ENCODE results near the gene SYTL3.

The SYTL3 gene

DNA sequence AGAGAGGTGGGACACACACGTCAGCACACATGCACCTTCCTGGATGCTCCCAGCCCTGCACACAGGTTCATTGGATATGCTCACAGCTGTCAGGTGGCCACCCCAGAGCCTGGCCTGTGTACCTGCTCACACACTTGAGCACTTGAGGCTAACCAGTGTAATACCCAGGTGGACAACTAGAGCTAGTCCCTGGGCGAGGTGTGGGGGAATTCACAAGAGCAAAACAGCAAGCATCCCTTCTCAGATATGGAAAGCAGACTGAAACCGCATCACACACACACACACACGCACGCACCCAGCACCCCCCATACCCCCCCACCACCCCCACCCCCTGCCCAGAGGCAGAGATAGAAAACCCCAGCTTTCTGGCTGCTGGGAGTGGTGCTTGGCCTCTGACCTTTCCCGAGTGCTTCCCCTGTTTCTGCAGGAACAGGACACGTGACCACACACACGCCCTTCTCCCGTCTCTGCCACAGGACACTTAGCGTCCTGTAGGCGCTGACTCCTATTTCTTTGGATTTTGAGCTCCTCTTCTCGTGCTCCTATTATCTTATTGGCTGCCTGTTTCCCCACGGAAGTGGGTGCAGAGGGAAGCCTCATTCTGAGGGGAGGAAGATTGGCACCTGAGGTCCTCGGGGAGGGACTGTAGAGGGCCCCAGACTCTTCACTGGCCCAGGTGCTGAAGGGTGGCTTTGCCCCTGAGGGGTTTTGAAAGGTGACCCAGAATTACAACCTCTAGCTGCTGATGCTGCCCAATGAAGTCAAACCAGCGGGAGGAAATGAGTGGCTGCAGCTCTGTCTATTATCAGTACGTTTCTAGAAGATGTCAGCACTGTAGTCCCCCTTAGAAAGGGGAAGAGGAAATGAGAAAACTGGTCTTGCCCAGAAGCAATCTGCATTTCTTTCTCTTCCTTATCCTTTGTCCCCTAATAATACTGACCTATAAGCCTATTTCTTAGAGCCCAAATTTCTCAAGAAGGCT, 65.8 kb downstream of the SYTL3 start:
- Mint-ChIP-seq H3K4me3 (no peak overlapping the region), H3K36me3 (ENCODE audit: low read depth) (peaks cover 66% of the 10 kb centered on the region), H3K27me3 (ENCODE audit: low read depth) (no peaks in the 10 kb centered on the region), H3K27ac (peak overlapping the region; percentile 73), H3K9me3 (no peaks in the 10 kb centered on the region), H3K4me1 (ENCODE audit: low read depth) (peaks cover 46% of the 10 kb centered on the region)
- DNase-seq (ENCODE audit: low spot score), result no peak

DNA sequence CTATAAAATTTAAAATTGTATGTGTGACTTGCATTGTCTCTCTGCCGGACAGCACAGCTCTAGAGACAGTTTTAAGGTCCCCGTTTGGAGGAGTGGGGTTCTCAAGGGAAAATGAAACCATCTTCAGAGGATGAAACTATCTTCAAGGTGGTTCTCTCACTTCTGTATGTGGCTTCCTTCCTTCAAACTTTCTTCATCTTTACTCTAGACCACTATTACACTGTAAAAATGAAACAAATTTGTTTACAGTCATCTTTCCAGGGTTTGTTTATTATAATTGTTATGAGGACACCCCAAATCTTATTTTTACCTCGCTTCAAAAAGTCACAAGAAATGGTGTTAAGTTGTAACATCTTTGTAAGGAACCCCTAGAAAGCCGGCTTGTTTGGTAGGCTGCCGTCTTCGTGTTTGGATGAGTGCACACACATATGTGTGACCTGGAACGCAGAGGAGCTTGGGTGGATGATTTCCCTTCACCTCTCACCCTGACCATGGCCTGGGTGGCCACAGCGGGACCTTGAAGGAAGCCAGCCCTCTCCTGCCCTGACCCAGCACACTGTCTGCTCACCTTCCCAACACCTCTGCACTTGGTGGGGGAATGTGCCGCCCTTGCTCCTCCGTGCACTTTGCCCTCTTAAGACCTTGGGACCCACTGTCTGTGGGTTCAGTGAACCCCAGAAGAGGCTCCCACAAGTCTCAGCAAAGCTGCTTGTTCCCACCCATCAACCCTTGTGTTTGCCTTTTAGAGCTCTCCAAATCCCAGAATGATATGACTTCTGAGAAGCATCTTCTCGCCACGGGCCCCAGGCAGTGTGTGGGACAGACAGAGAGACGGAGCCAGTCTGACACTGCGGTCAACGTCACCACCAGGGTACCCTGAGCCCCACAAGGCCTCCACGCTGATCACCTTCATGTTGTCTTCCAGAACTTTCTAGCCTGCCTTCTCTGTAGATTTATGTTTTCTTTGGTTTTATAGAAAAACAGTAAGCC, 67.8 kb downstream of the SYTL3 start:
- Mint-ChIP-seq H3K27ac (peak overlapping the region; percentile 86), H3K9me3 (no peaks in the 10 kb centered on the region), H3K4me3 (peak overlapping the region; percentile 47), H3K4me1 (ENCODE audit: low read depth) (peaks cover 53% of the 10 kb centered on the region), H3K27me3 (ENCODE audit: low read depth) (no peaks in the 10 kb centered on the region), H3K36me3 (ENCODE audit: low read depth) (peaks cover 65% of the 10 kb centered on the region)
- DNase-seq (ENCODE audit: low spot score), result no peak

DNA sequence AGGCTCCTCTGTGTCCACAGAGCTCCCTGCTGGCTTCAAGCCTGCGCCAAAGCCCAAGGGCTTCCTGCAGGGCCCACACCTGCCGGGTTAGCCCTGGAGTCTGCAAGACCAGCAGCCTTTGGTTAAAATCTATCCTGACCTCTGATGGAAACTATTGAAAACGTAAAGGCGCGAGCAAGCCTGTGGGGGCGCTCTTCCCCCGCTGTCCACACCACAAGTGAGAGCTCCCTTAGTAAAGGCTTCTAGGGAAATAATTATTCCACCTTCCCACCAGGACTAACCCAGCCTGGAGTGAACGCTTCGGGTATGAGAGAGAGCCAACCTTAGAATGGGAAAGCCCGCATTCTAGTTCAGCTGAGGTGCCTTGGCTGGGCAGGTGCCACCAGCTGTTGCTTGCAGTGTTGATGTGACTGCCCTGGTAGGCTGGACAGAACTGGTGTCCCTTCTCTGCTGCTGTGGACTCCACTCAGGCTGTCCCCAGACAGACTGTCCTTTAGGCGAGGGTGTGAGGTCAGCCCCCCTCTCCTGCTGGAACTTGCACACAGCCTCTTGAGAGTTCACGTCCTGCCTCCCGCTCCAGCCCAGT, 68.7 kb downstream of the SYTL3 start:
- no peak overlapping the region for H3K4me3 Mint-ChIP-seq

DNA sequence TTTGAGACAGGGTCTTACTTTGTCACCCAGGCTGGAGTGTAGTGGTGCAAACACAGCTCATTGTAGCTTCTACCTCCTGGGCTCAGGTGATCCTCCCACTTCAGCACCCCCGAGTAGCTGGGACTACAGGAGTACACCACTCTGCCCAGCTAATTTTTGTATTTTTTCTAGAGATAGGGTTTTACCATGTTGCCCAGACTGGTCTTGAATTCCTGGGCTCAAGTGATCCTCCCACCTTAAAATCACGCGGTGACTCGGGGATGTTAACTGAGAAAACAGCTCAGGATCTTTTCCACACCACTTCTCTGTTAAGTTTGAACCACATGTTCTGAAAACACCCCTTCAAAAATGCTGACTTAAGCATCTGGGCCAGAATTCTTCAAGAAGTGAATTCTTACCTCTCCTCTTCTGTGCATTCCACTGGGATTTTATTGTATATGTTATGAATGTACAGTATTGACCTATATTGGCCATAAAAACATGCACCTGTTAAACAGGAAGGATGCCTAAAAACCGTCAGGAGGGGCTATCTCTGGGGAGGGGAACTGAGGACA, 72.4 kb downstream of the SYTL3 start:
- H3K27me3 Mint-ChIP-seq (ENCODE audit: low read depth), result no peaks in the 10 kb centered on the region
- peaks cover 36% of the 10 kb centered on the region for H3K4me1 Mint-ChIP-seq (ENCODE audit: low read depth)
- H3K36me3 Mint-ChIP-seq (ENCODE audit: low read depth), result peaks cover 66% of the 10 kb centered on the region
- H3K27ac Mint-ChIP-seq, result no peak overlapping the region
- DNase-seq (ENCODE audit: low spot score), result no peak
- H3K4me3 Mint-ChIP-seq, result no peak overlapping the region
- H3K9me3 Mint-ChIP-seq, result no peaks in the 10 kb centered on the region

More for the DNA sequence above, 68.7 kb downstream of the SYTL3 start:
- peaks cover 63% of the 10 kb centered on the region for H3K36me3 Mint-ChIP-seq (ENCODE audit: low read depth)
- no peak for DNase-seq (ENCODE audit: low spot score)
- no peaks in the 10 kb centered on the region for H3K9me3 Mint-ChIP-seq
- no peaks in the 10 kb centered on the region for H3K27me3 Mint-ChIP-seq (ENCODE audit: low read depth)
- H3K4me1 Mint-ChIP-seq (ENCODE audit: low read depth), result peaks cover 49% of the 10 kb centered on the region
- H3K27ac Mint-ChIP-seq, result peak overlapping the region; percentile 39

DNA sequence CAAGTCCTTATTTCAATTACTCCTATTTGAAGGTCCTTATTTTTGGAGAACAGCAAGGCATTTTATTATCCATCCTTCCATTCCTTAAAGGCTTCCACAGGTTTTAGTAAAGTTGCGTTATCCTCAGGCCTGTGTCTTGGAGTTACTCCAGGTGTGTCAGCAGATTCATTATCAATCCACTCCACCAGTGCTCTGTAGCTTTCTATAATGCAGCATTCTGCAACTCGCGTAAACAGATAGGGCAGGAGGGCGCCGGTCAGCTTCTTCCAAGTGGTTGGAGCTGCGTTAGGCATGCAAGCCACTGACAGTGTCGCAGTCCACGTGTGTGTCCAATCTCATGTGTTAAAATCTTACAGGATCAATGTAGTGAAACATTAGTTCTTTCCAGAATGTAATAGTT, 75.8 kb downstream of the SYTL3 start:
- no peak for DNase-seq (ENCODE audit: low spot score)
- Mint-ChIP-seq H3K9me3 (peaks cover 3% of the 10 kb centered on the region), H3K4me1 (ENCODE audit: low read depth) (peaks cover 9% of the 10 kb centered on the region), H3K27me3 (ENCODE audit: low read depth) (no peaks in the 10 kb centered on the region), H3K4me3 (no peak overlapping the region), H3K36me3 (ENCODE audit: low read depth) (peaks cover 63% of the 10 kb centered on the region), H3K27ac (no peak overlapping the region)

DNA sequence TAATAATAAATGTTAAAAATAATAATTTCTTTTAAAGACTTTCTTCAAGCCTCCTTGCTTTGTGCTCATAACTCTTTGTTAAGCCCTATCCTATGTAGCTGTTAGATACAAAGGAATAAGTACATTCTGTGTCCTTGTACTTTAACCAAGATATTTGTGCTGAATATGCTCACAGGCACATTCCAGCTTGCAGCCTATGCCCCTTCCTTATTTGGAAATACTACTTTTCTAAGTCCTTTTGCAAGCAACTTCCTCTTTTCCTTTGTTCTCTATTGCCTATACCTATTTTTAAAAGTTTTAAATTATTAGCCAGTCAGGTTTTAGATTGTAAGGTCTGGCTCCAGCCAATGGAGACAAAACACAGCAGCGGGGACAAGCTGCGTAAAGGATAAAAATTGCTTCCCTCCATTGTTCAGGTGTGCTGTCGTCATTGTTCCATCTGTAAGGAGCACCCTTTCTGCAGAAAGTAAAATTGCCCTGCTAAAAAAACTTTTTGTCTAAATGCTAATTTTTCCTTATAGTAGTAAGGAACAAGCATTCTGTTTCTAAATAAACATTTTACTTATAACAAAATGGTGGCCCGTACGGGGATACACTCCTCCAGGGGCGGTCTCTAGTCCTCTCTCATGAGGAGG, 80.2 kb downstream of the SYTL3 start:
- H3K9me3 Mint-ChIP-seq, result peaks cover 3% of the 10 kb centered on the region
- H3K27me3 Mint-ChIP-seq (ENCODE audit: low read depth), result no peaks in the 10 kb centered on the region

DNA sequence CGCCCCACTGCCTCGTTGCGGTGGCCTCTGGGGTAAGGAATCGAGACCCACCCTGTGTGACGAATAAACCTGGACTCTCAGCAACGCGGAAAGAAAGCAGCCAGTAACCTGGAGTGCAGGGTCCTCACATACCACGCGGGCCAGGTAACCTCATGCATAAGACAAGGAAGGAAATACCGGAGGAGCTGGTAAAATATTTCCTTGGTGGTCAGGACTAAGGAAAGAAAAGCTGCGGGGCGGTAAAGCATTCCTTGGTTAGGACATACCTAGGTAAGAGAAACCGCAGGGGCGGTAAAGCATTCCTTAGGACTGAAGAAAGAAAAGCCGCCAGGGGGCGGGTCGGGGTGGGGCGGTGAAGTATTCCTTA, 80.7 kb downstream of the SYTL3 start:
- Mint-ChIP-seq H3K27me3 (ENCODE audit: low read depth) (no peaks in the 10 kb centered on the region), H3K4me3 (no peak overlapping the region), H3K36me3 (ENCODE audit: low read depth) (peaks cover 74% of the 10 kb centered on the region), H3K9me3 (peaks cover 3% of the 10 kb centered on the region), H3K27ac (no peak overlapping the region), H3K4me1 (ENCODE audit: low read depth) (peaks cover 9% of the 10 kb centered on the region)
- DNase-seq (ENCODE audit: low spot score), result no peak

More for the DNA sequence above, 80.2 kb downstream of the SYTL3 start:
- no peak for DNase-seq (ENCODE audit: low spot score)
- Mint-ChIP-seq H3K4me1 (ENCODE audit: low read depth) (peaks cover 7% of the 10 kb centered on the region), H3K27ac (no peak overlapping the region), H3K4me3 (no peak overlapping the region), H3K36me3 (ENCODE audit: low read depth) (peaks cover 76% of the 10 kb centered on the region)

DNA sequence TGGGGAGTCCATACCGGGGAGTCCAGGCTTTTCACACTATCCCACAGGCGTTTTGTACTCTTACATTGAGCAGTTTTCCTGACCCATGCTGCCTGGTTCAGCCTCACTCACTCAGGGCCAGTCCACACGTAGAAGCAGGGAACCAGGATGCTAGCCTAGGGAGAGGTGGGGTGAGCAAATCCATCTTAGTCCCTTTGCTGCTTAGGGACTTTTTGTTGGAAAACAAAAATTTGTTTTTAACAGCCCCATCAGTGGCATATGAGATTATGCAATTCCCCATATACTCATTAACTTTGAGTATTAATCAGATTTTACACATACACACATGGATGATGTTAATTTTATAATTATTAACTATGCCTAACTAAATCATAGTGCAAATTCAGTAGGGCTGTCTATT, 85.2 kb downstream of the SYTL3 start:
- Mint-ChIP-seq H3K27ac (no peak overlapping the region), H3K36me3 (ENCODE audit: low read depth) (peaks cover 74% of the 10 kb centered on the region), H3K4me1 (ENCODE audit: low read depth) (peaks cover 11% of the 10 kb centered on the region), H3K4me3 (no peak overlapping the region), H3K9me3 (peaks cover 14% of the 10 kb centered on the region), H3K27me3 (ENCODE audit: low read depth) (no peaks in the 10 kb centered on the region)
- DNase-seq (ENCODE audit: low spot score), result no peak

DNA sequence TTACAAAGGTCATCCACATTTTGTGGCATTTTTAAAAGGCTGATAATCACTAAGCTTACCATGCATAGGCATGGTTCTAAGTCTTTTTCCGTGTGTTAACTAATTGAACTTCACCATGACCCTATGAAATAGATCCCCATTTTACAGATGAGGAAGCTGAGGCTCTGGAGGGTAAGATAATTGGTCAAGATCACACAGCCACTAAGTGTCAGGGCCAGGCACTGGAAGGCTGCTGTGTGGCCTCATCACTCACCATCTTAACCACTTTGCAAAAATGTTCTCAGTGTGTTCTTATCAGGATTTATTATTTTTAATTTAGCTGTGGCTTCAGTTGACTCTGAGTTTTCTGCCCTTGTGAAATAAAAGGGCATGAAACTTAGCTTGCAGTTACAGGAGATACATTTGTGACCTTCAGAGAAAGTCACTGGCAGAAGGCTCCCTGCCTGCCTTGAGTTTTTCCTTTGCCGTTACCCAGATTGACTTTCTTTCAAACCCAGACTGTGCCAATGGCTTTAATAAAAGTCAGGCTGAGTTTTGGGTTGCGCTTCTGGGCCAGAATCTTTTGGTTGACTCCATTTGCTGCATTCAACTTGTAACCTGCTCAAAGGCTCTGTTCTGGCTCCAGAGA, 87.3 kb downstream of the SYTL3 start:
- peaks cover 11% of the 10 kb centered on the region for H3K4me1 Mint-ChIP-seq (ENCODE audit: low read depth)
- no peak overlapping the region for H3K27ac Mint-ChIP-seq
- H3K27me3 Mint-ChIP-seq (ENCODE audit: low read depth), result no peaks in the 10 kb centered on the region
- peaks cover 11% of the 10 kb centered on the region for H3K9me3 Mint-ChIP-seq
- H3K4me3 Mint-ChIP-seq, result no peak overlapping the region
- H3K36me3 Mint-ChIP-seq (ENCODE audit: low read depth), result peaks cover 73% of the 10 kb centered on the region
- DNase-seq (ENCODE audit: low spot score), result no peak

DNA sequence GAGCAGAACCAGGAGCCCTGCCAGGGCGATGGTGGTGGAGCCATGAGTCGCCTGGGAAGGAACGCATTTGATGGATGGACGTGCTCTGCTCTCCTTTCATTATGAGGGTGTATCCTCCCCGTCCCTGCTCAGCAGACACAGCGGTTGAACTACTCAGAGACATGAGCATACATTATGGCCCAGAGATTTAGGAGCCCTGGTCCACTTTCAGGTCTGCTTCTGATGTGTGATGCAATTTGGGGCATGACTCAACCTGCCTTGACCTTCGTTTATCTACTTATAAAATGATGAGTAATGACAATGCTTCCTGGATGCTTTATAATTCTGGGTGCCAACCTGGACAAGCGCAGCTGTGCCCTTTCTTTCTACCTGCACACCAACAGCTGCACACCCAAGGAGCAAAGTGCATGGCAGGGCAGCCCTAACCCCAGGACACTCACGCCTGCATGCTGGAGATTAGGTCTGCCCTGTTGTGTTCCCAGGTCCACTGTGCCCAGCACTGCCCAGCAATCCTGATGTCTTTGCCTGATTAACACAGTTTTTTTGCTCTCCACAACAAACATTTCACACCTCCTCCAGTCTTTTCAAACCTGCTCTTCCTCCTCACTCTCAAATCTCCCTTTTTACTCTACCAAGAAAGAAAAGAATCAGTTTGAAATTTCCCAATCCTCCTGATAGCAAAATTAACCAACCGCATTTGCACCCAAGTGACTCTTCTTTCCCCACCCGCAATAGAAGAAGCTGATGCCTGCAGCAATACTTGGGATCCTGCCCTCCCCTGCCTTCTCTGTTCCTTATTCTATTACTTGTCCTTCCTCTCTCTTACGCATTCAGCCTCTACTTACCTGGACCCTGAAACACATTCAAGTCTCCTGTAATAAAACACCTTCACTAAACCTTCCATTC, 88.1 kb downstream of the SYTL3 start:
- no peak for DNase-seq (ENCODE audit: low spot score)
- Mint-ChIP-seq H3K36me3 (ENCODE audit: low read depth) (peaks cover 70% of the 10 kb centered on the region), H3K27ac (peak overlapping the region; percentile 1), H3K27me3 (ENCODE audit: low read depth) (no peaks in the 10 kb centered on the region), H3K9me3 (peaks cover 11% of the 10 kb centered on the region), H3K4me1 (ENCODE audit: low read depth) (peaks cover 11% of the 10 kb centered on the region), H3K4me3 (no peak overlapping the region)

DNA sequence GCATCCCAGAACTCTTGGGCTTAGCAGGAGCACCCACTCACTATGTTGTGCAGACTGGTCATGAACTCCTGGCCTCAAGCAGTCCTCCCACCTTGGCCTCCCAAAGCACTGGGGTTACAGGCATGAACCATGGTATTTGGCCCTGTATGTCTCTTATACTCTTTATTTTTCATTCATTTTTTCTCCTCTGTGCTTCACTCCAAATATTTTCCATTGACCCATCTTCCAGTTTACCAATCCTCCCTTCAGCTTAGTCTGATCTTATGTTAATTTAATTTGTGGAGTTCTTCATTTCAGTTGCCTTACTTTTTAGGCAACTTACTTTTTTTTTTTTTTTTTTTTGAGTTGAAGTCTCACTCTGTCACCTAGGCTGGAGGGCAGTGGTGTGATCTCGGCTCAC, 89.8 kb downstream of the SYTL3 start:
- Mint-ChIP-seq H3K4me3 (no peak overlapping the region), H3K27ac (no peak overlapping the region), H3K9me3 (peaks cover 11% of the 10 kb centered on the region), H3K4me1 (ENCODE audit: low read depth) (peaks cover 8% of the 10 kb centered on the region), H3K27me3 (ENCODE audit: low read depth) (no peaks in the 10 kb centered on the region), H3K36me3 (ENCODE audit: low read depth) (peaks cover 66% of the 10 kb centered on the region)
- DNase-seq (ENCODE audit: low spot score), result no peak

DNA sequence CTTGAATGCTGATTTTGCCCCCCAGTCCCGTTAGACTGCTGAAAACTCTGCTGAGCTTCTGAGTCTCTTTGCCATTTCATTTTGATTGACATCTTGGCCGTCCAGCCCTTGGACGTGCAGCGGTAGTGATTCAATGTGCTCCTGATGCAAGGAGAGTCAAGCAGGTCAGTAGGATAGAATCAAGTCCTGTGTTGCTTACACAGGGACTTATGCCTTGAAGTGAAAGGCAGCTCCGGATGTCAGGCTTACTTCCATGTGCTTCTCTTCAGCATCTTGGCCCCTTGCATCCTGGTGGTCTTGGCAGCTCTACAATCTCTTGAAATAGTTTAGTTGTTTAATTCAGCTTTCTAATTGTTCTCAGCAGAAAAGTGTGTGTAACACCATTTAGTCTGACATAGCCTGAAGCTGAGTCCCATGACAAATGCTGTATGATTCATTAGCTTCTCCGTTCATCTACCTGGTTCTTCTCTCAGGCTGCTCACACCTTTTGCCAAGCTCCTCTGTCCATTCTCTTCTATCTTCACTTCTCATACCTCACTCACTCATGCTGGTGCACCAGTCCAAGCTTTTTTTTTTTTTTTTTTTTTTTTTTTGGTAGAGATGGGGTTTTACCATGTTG, 93.3 kb downstream of the SYTL3 start:
- Mint-ChIP-seq H3K27ac (no peak overlapping the region), H3K27me3 (ENCODE audit: low read depth) (no peaks in the 10 kb centered on the region), H3K4me3 (no peak overlapping the region), H3K36me3 (ENCODE audit: low read depth) (peaks cover 68% of the 10 kb centered on the region), H3K9me3 (peaks cover 11% of the 10 kb centered on the region), H3K4me1 (ENCODE audit: low read depth) (no peaks in the 10 kb centered on the region)
- no peak for DNase-seq (ENCODE audit: low spot score)

Data from T-helper 2 cell treated with Interferon-gamma antibody and Interleukin-4, amounts not matched to agents 5 μg/mL and 100 μg/mL, for 36 hours (primary cell).